CD14-positive monocyte (primary cell): ENCODE data around the gene HOXB5. TPM values are rescaled to one million over a fixed set of nuclear protein-coding genes. Genes with fewer than 3 reads are reported as not detected.

Experiments
- DNase-seq, 3 donors: peaks; one replicate each; pipeline ENCODE4 v3.0.0-alpha.2; 2011 to 2022
- H2AFZ ChIP-seq: 2 replicates; pipeline ENCODE4 v1.6.0; 2012; ENCODE audit warnings: mild to moderate bottlenecking, low read depth, low read length, inconsistent platforms; ENCODE audit not compliant: insufficient read depth, poor library complexity, severe bottlenecking
- H3K27ac ChIP-seq, 2 donors: 1 replicate in 1 of 2; 2 replicates in 1 of 2; pipeline ENCODE4 v1.5.1; 2012 to 2013; ENCODE audit warnings: low read length in 2 of 2, control low read depth in 1 of 2, inconsistent platforms in 1 of 2, low read depth in 1 of 2, mild to moderate bottlenecking in 1 of 2
- H3K27me3 ChIP-seq, 2 donors: one replicate each; pipeline versions ENCODE4 v1.6.0 to v1.6.1; 2011 to 2013; ENCODE audit warnings: low read length in 2 of 2; ENCODE audit not compliant: control insufficient read depth in 2 of 2, insufficient read depth in 2 of 2
- H3K36me3 ChIP-seq, 2 donors: replicated peaks in 1 of 2; 1 replicate in 1 of 2; 2 replicates in 1 of 2; pipeline versions ENCODE4 v1.5.1 to v1.6.1; 2012 to 2013; ENCODE audit warnings: low read length in 2 of 2, control low read depth in 1 of 2, inconsistent platforms in 1 of 2, mild to moderate bottlenecking in 1 of 2; ENCODE audit not compliant: insufficient read depth in 2 of 2, control insufficient read depth in 1 of 2
- H3K4me1 ChIP-seq, 2 donors: 1 replicate in 1 of 2; 2 replicates in 1 of 2; pipeline versions ENCODE4 v1.5.1 to v1.6.1; 2012 to 2013; ENCODE audit warnings: low read length in 2 of 2, control low read depth in 1 of 2, inconsistent platforms in 1 of 2, mild to moderate bottlenecking in 1 of 2, moderate library complexity in 1 of 2; ENCODE audit not compliant: insufficient read depth in 2 of 2, control insufficient read depth in 1 of 2
- H3K4me2 ChIP-seq: replicated peaks from 2 replicates; pipeline ENCODE3; 2012; ENCODE audit warnings: low read length, moderate library complexity, mild to moderate bottlenecking; ENCODE audit not compliant: poor library complexity, severe bottlenecking; ENCODE audit errors: extremely low read depth
- H3K4me3 ChIP-seq, 3 experiments: fragments of 200-600 bp in 1 of 3; sonication (generic) in 1 of 3; replicated peaks in 1 of 3; 1 replicate in 2 of 3; 2 replicates in 1 of 3; pipeline ENCODE4 v1.5.1; 2011 to 2013; ENCODE audit warnings: low read length in 3 of 3, mild to moderate bottlenecking in 3 of 3, control low read depth in 2 of 3, low read depth in 2 of 3, inconsistent platforms in 1 of 3, moderate library complexity in 1 of 3
- H3K79me2 ChIP-seq: 2 replicates; pipeline ENCODE4 v1.6.0; 2012; ENCODE audit warnings: mild to moderate bottlenecking, control low read depth, inconsistent platforms, low read length, moderate library complexity; ENCODE audit not compliant: insufficient read depth
- H3K9ac ChIP-seq: 2 replicates; pipeline ENCODE4 v1.6.0; 2017; ENCODE audit warnings: low read length, mild to moderate bottlenecking; ENCODE audit not compliant: insufficient read depth, poor library complexity, severe bottlenecking
- H3K9me3 ChIP-seq, 2 donors: replicated peaks in 1 of 2; 1 replicate in 1 of 2; 2 replicates in 1 of 2; pipeline versions ENCODE4 v1.5.1 to v1.6.1; 2012 to 2013; ENCODE audit warnings: low read length in 2 of 2, control low read depth in 1 of 2; ENCODE audit not compliant: control insufficient read depth in 1 of 2, insufficient read depth in 1 of 2
- H4K20me1 ChIP-seq: 2 replicates; pipeline ENCODE4 v1.6.0; 2012; ENCODE audit warnings: mild to moderate bottlenecking, low read length, control low read depth, moderate library complexity; ENCODE audit not compliant: insufficient read depth
- H3K27ac Mint-ChIP-seq, 7 donors: one replicate each; pipeline ENCODE4 v1.8.0; 2020; ENCODE audit warnings: mild to moderate bottlenecking in 7 of 7, mixed read lengths in 7 of 7, moderate library complexity in 6 of 7, inconsistent platforms in 2 of 7
- H3K27me3 Mint-ChIP-seq, 3 donors: one replicate each; pipeline ENCODE4 v1.8.0; 2021 to 2022; ENCODE audit warnings: low read depth in 3 of 3, mild to moderate bottlenecking in 3 of 3, mixed read lengths in 3 of 3, moderate library complexity in 3 of 3, inconsistent platforms in 1 of 3
- H3K36me3 Mint-ChIP-seq, 2 donors: one replicate each; pipeline ENCODE4 v1.8.0; 2020; ENCODE audit warnings: mixed read lengths in 2 of 2, inconsistent platforms in 1 of 2, mild to moderate bottlenecking in 1 of 2
- H3K4me1 Mint-ChIP-seq: one replicate; pipeline ENCODE4 v1.8.0; 2020; ENCODE audit warnings: mild to moderate bottlenecking, mixed read lengths
- H3K4me3 Mint-ChIP-seq, 2 donors: one replicate each; pipeline ENCODE4 v1.8.0; 2020; ENCODE audit warnings: mild to moderate bottlenecking in 2 of 2, mixed read lengths in 2 of 2, moderate library complexity in 1 of 2
- H3K9me3 Mint-ChIP-seq, 7 donors: one replicate each; pipeline ENCODE4 v1.8.0; 2020 to 2022; ENCODE audit warnings: mixed read lengths in 7 of 7, mild to moderate bottlenecking in 6 of 7, moderate library complexity in 6 of 7, inconsistent platforms in 2 of 7
- CTCF ChIP-seq: fragments of 200-600 bp; IDR thresholded peaks from one replicate; pipeline ENCODE4 v1.8.0; 2022; ENCODE audit warnings: antibody characterized with exemption, mild to moderate bottlenecking
- WGBS: methylation state at CpG from one replicate; pipeline ENCODE4 v1.1.5; 2013; ENCODE audit warnings: missing lambda C conversion rate; ENCODE audit not compliant: insufficient coverage; 5-methylcytosine and 5-hydroxymethylcytosine counted together
- intact Hi-C, 2 donors: fragments of 100-400 bp; cut with micrococcal nuclease; formaldehyde crosslinking; loops; one replicate each; pipeline versions ENCODE4 v1.15.0 to v1.15.1; 2023
- polyA plus RNA-seq, 3 donors: library from polyadenylated mRNA; depleted of rRNA in 1 of 3; unstranded in 2 of 3; stranded (reverse) in 1 of 3; fragments of 300-500 nt in 2 of 3; fragments of >200 nt in 1 of 3; fragmentation: Illumina TruSeq in 2 of 3; gene quantifications; 1 replicate in 2 of 3; 2 replicates in 1 of 3; pipeline ENCODE4 v1.2.3, GENCODE V29; 2012 to 2021

HOXB5 gene
- polyA plus RNA-seq, 3 donors, result not detected

GRCh38 chr17:48619826-48620449 is 26.4 kb upstream of the HOXB5 start:
- peaks cover 8% of the 10 kb centered on the region for H3K4me1 Mint-ChIP-seq
- H3K9me3 Mint-ChIP-seq, result peaks cover 0 to 20% (median 5%) of the 10 kb centered on the region in 7 donors
- no peaks in the 10 kb centered on the region for H3K36me3 ChIP-seq
- peaks cover 3 to 7% of the 10 kb centered on the region in 2 donors for H3K36me3 Mint-ChIP-seq
- no peak overlapping the region for H3K27ac ChIP-seq
- H2AFZ ChIP-seq, result no peak overlapping the region
- H3K4me3 ChIP-seq, result no peak overlapping the region
- peaks cover 97 to 100% (median 98%) of the 10 kb centered on the region in 3 donors for H3K27me3 Mint-ChIP-seq
- peaks cover 87 to 100% of the 10 kb centered on the region in 2 donors for H3K27me3 ChIP-seq
- peak overlapping the region in 1 of 2 donors; percentile 69 for H3K4me3 Mint-ChIP-seq
- intact Hi-C loops, result loop anchor here in 1 of 2 donors (5.0 kb wide), 2 partner anchors 283 to 593 kb away; no protein-coding TSS in a partner anchor
- peaks cover 4 to 49% of the 10 kb centered on the region in 2 donors for H3K9me3 ChIP-seq
- H3K9ac ChIP-seq, result no peak overlapping the region
- 84% methylated on average over 23 of the region's 32 CpGs for WGBS
- H3K79me2 ChIP-seq, result no peaks in the 10 kb centered on the region
- H3K4me2 ChIP-seq, result no peak overlapping the region
- DNase-seq, result no peak
- H3K4me1 ChIP-seq, result peaks cover 0 to 2% of the 10 kb centered on the region in 2 donors
- no peak for TF ChIP-seq CTCF
- H4K20me1 ChIP-seq, result no peaks in the 10 kb centered on the region
- H3K27ac Mint-ChIP-seq, result no peak overlapping the region

- Mint-ChIP-seq H3K4me3 (peak overlapping the region in 1 of 2 donors; percentile 84), H3K27ac (no peak overlapping the region), H3K4me1 (peaks cover 13% of the 10 kb centered on the region), H3K9me3 (peaks cover 0 to 23% (median 7%) of the 10 kb centered on the region in 7 donors), H3K27me3 (peaks cover 99 to 100% (median 99%) of the 10 kb centered on the region in 3 donors), H3K36me3 (peaks cover 3 to 7% of the 10 kb centered on the region in 2 donors)
- no peaks in the 10 kb centered on the region for H3K79me2 ChIP-seq
- H3K27ac ChIP-seq, result no peak overlapping the region
- intact Hi-C loops, result loop anchor here in 1 of 2 donors (5.0 kb wide), 2 partner anchors 281 to 591 kb away; no protein-coding TSS in a partner anchor
- H3K36me3 ChIP-seq, result no peaks in the 10 kb centered on the region
- no peak overlapping the region for H3K4me2 ChIP-seq
- no peaks in the 10 kb centered on the region for H4K20me1 ChIP-seq
- 4% methylated on average over 20 of the region's 25 CpGs for WGBS
- TF ChIP-seq CTCF, result peak; percentile 98
- peaks cover 4 to 7% of the 10 kb centered on the region in 2 donors for H3K4me1 ChIP-seq
- DNase-seq, result peak; percentile 68 to 75 (median 70)
- H3K27me3 ChIP-seq, result peaks cover 86 to 100% of the 10 kb centered on the region in 2 donors
- H3K9me3 ChIP-seq, result peaks cover 4 to 47% of the 10 kb centered on the region in 2 donors
- no peak overlapping the region for H3K9ac ChIP-seq
- H3K4me3 ChIP-seq, result no peak overlapping the region
- H2AFZ ChIP-seq, result no peak overlapping the region
Observed at GRCh38 chr17:48618256-48618896, 24.8 kb upstream of the HOXB5 start.
